ENCODE measurements around the gene DOCK8.

- TF ChIP-seq CTCF (IDR thresholded peaks at IDR 0.05; ENCODE audit: low read length) (no peak), EZH2 (IDR thresholded peaks at IDR 0.05; ENCODE audit: borderline replicate concordance, low read length) (no peak)
Measured at GRCh38 chr9:303502-303901, 88.8 kb downstream of the DOCK8 start.

Measured in OCI-LY1 (cell line).